HG03045 (cell line): ENCODE data around the gene PTP4A1.
"Not testable (repeated sequence)": the region's sequence is repeated elsewhere in the genome, so short reads cannot be mapped to it uniquely, and the experiment has no call there.

Source experiments
- ATAC-seq: cut with Tn5 transposase; IDR thresholded peaks from one replicate; pipeline ENCODE4 v1.9.1; 2021; ENCODE audit warnings: mild to moderate bottlenecking, moderate library complexity; ENCODE audit not compliant: unreplicated experiment

The PTP4A1 gene

GRCh38 chr6:63581355-63582013 lies 9.2 kb downstream of the PTP4A1 start:
- ATAC-seq: no peak

GRCh38 chr6:63582579-63583231 lies 10.4 kb downstream of the PTP4A1 start:
- ATAC-seq: no peak

GRCh38 chr6:63584125-63584514 lies 11.8 kb downstream of the PTP4A1 start:
- no peak for ATAC-seq

- ATAC-seq: no peak
Observed at GRCh38 chr6:63584566-63584965, 12.3 kb downstream of the PTP4A1 start.

GRCh38 chr6:63585652-63586051 lies 13.4 kb downstream of the PTP4A1 start:
- ATAC-seq: not testable (repeated sequence)

- ATAC-seq: no peak
Observed at GRCh38 chr6:63589952-63590411, 17.7 kb downstream of the PTP4A1 start.

GRCh38 chr6:63592886-63593285 lies 20.6 kb downstream of the PTP4A1 start:
- ATAC-seq: no peak

GRCh38 chr6:63597141-63598048 lies 25.1 kb downstream of the PTP4A1 start:
- ATAC-seq: no peak

GRCh38 chr6:63598049-63599036 lies 26.1 kb downstream of the PTP4A1 start:
- peak; percentile 99 for ATAC-seq

- no peak for ATAC-seq
Observed at GRCh38 chr6:63599243-63599642, 27.0 kb downstream of the PTP4A1 start.

- ATAC-seq: no peak
Observed at GRCh38 chr6:63600136-63600535, 27.9 kb downstream of the PTP4A1 start.

GRCh38 chr6:63609231-63609630 lies 37.0 kb downstream of the PTP4A1 start:
- ATAC-seq: no peak

GRCh38 chr6:63610944-63611343 lies 38.7 kb downstream of the PTP4A1 start:
- no peak for ATAC-seq

- ATAC-seq: no peak
Observed at GRCh38 chr6:63611560-63611959, 39.3 kb downstream of the PTP4A1 start.

- ATAC-seq: no peak
Observed at GRCh38 chr6:63615590-63615989, 43.3 kb downstream of the PTP4A1 start.
